BLaER1 treated with 17β-estradiol and CSF1 and Interleukin-3, amounts not matched to agents 10 nM and 100 nM (cell line): Measurements from ENCODE around the gene TANC1.

Source experiments
- H3K27ac ChIP-seq, 11 experiments: shearing (Covaris generic); formaldehyde crosslinking; 2 replicates each; pipeline ENCODE4 v1.8.1; 2022
- H3K27me3 ChIP-seq, 11 experiments: shearing (Covaris generic); formaldehyde crosslinking; 2 replicates each; pipeline ENCODE4 v1.8.1; 2022
- H3K36me3 ChIP-seq, 11 experiments: shearing (Covaris generic); formaldehyde crosslinking; 2 replicates each; pipeline ENCODE4 v1.8.1; 2022
- H3K4me1 ChIP-seq, 10 experiments: shearing (Covaris generic); formaldehyde crosslinking; 2 replicates each; pipeline ENCODE4 v1.8.1; 2022
- H3K4me2 ChIP-seq, 11 experiments: shearing (Covaris generic); formaldehyde crosslinking; 2 replicates each; pipeline ENCODE4 v1.8.1; 2022
- H3K4me3 ChIP-seq, 10 experiments: shearing (Covaris generic); formaldehyde crosslinking; 2 replicates each; pipeline ENCODE4 v1.8.1; 2022
- H3K9ac ChIP-seq, 11 experiments: shearing (Covaris generic); formaldehyde crosslinking; 2 replicates each; pipeline ENCODE4 v1.8.1; 2022
- H3K9me3 ChIP-seq, 11 experiments: shearing (Covaris generic); formaldehyde crosslinking; replicated peaks in 1 of 11; 2 replicates each; pipeline ENCODE4 v1.8.1; 2022
- H4K20me1 ChIP-seq, 11 experiments: shearing (Covaris generic); formaldehyde crosslinking; 2 replicates each; pipeline ENCODE4 v1.8.1; 2022
- Cebpa-rat ChIP-seq, 11 experiments: shearing (Covaris generic); IDR thresholded peaks; 2 replicates each; pipeline ENCODE4 v1.8.1; 2022

Gene TANC1

DNA sequence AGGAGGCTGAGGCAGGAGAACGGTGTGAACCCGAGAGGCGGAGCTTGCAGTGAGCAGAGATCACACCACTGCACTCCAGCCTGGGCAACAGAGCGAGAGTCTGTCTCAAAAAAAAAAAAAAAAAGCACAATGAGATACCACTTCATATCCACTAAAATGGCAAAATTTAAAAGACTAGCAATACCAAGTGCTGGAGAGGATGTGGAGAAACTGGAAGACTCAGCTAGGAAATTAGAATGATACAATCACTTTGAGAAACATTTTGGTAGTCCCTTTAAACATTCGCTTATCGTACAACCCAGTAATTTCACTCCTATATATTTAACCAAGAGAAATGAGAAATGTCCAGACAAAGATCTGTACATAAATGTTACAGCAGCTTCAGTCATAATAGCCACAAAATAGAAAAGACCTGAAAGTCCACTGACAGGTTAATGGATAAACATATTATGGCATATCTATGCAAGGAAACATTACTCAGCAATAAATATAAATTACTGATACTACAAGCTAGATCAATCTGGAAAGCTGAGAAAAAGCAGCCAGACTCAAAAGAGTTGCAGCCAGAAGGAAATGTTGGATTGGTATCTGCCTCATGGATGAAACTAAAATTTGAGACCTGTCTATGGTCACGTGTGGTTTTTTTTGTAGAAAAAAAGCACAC lies 278.0 kb downstream of the TANC1 start:
- no peak for TF ChIP-seq Cebpa-rat (IDR thresholded peaks at IDR 0.05)
- Histone ChIP-seq H4K20me1 (no peaks in the 10 kb centered on the region), H3K4me2 (no peak overlapping the region), H3K27me3 (no peaks in the 10 kb centered on the region), H3K4me3 (peak overlapping the region in 1 of 10 experiments; percentile 17; a peak in 3 of 20 replicates), H3K36me3 (peaks cover 36 to 57% (median 51%) of the 10 kb centered on the region in 11 experiments), H3K9me3 (peaks cover 30 to 45% (median 34%) of the 10 kb centered on the region in 11 experiments), H3K9ac (no peak overlapping the region), H3K4me1 (peaks cover 27 to 60% (median 41%) of the 10 kb centered on the region in 10 experiments), H3K27ac (peak overlapping the region in 6 of 11 experiments; percentile 38 to 65 (median 55); a peak in 10 of 22 replicates)

DNA sequence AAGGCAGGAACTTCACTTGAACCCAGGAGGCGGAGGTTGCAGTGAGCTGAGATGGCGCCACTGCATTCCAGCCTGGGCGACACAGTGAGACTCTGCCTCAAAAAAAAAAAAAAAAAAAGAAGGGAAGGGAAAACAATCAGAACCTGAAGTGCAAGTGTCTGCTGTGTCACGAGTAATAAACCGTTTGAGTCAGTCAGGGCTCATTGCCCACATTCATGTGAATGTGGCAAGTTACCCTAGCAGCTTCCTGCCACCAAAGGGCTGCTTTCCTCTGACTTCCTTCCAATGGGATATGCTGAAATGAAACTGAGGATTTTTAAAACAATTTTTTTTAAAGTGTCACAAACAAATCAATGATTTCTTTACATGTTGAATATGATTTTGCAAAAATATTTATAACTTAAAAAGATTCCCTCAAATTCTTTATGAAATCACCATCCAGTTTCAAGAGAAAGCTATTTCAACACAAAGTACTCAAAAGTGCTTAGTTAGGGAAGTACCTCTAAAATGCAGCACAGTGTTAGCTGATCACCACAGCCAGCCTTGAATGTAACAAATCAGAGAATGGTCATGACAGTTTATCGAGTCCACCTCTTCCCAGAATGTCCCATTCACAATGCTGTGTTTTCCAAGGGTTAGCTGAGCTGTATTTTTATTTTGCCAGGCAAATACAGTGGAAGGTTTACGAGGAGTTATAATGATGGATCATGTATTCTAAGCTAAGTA lies 281.7 kb downstream of the TANC1 start:
- Histone ChIP-seq H3K4me3 (peak overlapping the region; percentile 5 to 48 (median 37); a peak in 17 of 20 replicates), H4K20me1 (no peaks in the 10 kb centered on the region), H3K4me1 (peaks cover 32 to 66% (median 48%) of the 10 kb centered on the region in 10 experiments), H3K9ac (peak overlapping the region; percentile 65 to 86 (median 82)), H3K9me3 (peaks cover 23 to 37% (median 29%) of the 10 kb centered on the region in 11 experiments), H3K27ac (peak overlapping the region; percentile 49 to 99 (median 97)), H3K27me3 (no peaks in the 10 kb centered on the region), H3K36me3 (peaks cover 28 to 50% (median 38%) of the 10 kb centered on the region in 11 experiments), H3K4me2 (peak overlapping the region; percentile 69 to 92 (median 84))
- TF ChIP-seq Cebpa-rat (IDR thresholded peaks at IDR 0.05), result peak in 7 of 11 experiments; percentile 3 to 85 (median 54); a peak in 9 of 22 replicates

DNA sequence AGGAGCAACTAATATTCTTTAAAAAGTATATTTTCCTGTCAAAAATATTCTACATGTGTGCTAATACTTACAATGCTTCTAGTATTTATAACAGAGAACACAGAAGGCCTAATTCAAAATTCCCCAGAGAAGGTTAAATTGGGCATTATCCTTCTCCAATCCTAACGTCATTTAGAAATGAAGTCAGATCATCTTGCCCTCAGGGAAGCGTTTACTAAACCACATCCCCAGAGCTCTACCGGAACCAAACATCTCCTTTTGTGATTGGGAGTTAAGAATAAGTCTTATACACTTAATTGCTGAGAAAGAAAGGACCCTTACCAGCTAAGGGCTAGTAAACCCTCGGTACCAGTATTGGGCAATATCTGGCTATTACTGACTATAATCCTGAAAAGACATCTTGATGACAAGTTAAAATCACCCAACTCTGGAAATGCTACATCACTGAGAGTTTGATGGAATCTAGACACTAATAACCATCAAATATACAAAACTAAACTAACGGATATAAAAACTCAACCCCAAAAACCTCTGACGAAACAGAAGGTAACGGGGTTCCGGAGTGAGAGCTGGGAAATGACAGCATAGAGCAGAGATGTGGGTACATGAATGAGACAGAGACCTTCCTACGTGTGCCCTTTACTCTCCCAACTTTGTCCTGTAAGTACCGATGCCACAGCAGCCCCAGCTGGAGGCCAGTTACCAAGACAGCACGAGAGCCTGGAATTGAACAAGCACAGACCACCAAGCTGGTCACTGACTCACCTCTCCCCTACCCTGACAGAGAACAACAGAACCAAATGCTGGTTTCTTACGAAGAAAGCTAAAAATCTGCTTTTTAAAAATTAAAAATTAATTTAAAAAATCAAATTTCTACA lies 283.1 kb downstream of the TANC1 start:
- H3K27me3 ChIP-seq, result no peaks in the 10 kb centered on the region
- peak overlapping the region; percentile 65 to 86 (median 82); a peak in 20 of 22 replicates for H3K9ac ChIP-seq
- peak overlapping the region in 8 of 10 experiments; percentile 5 to 43 (median 38); a peak in 12 of 20 replicates for H3K4me3 ChIP-seq
- H3K4me2 ChIP-seq, result peak overlapping the region; percentile 69 to 92 (median 84)
- peaks cover 32 to 66% (median 48%) of the 10 kb centered on the region in 10 experiments for H3K4me1 ChIP-seq
- peaks cover 22 to 50% (median 37%) of the 10 kb centered on the region in 11 experiments for H3K36me3 ChIP-seq
- peak overlapping the region; percentile 49 to 99 (median 97); a peak in 21 of 22 replicates for H3K27ac ChIP-seq
- H4K20me1 ChIP-seq, result no peaks in the 10 kb centered on the region
- peak in 6 of 11 experiments; percentile 20 to 85 (median 56); a peak in 9 of 22 replicates for TF ChIP-seq Cebpa-rat (IDR thresholded peaks at IDR 0.05)
- H3K9me3 ChIP-seq, result peaks cover 9 to 28% (median 15%) of the 10 kb centered on the region in 11 experiments

DNA sequence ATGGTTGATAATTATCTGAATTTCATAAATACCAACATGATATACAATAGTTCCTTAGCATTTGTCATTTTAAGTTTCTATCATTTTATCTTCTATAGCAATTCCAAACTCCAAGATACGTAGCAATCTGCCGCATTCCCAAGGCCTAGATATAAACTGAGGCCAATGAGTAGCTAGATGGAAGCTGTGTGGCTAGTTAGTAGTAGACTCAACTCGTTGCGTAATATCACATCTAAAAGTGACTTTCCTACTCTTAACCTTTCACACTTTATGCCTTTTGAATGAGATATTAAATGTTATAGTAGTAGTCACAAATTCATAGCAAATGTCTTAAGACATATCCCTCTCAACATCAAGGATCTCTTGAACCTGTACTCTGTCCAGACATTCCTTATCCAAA lies 284.5 kb downstream of the TANC1 start:
- peak in 5 of 11 experiments; percentile 32 to 74 (median 37); a peak in 6 of 22 replicates for TF ChIP-seq Cebpa-rat (IDR thresholded peaks at IDR 0.05)
- Histone ChIP-seq H3K4me2 (peak overlapping the region in 4 of 11 experiments; percentile 9 to 86 (median 56); a peak in 8 of 22 replicates), H3K9ac (no peak overlapping the region), H3K27ac (peak overlapping the region in 6 of 11 experiments; percentile 97 to 99 (median 98); a peak in 10 of 22 replicates), H3K36me3 (peaks cover 27 to 53% (median 40%) of the 10 kb centered on the region in 11 experiments), H3K4me1 (peaks cover 32 to 63% (median 48%) of the 10 kb centered on the region in 10 experiments), H4K20me1 (no peaks in the 10 kb centered on the region), H3K9me3 (peaks cover 0 to 17% (median 7%) of the 10 kb centered on the region in 11 experiments; a peak in 8 of 22 replicates), H3K27me3 (no peaks in the 10 kb centered on the region), H3K4me3 (no peak overlapping the region)

DNA sequence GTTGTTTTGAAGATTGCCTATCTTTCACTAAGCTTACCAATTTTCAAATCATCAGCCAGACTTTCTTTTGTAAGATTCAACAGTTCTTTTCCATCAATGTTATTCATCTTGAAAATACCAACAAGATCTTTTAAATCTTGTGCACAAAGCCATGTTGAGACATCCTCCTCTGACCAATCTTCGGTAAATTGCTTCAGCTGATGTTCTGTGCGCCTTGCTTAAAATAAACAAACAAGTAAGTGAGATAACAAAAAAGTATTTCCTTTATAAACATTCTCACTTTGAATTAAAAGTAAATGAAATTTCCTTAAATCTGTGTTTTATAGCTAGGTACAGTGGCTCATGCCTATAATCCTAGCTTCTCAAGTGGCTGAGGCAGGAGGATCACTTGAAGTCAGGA lies 287.7 kb downstream of the TANC1 start:
- TF ChIP-seq Cebpa-rat (IDR thresholded peaks at IDR 0.05), result no peak

DNA sequence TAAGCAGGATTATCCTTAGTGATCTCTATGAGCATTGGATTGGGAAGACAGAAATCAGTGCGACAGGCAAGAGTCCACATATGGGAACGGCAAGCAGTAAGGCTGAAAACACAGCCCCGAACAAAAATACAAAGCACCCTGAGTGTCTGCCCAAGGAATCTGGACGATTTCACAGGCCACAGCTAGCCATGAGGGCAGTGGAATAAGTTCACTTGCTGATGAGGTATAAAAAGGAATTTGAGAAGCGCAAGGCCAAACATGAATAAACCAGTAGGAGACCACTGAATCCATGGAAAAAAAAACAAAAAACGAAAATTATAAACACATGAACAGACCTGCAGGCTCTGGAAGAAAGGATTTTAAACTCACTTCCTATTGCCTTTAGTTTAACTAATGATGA lies 293.8 kb downstream of the TANC1 start:
- H4K20me1 ChIP-seq, result no peaks in the 10 kb centered on the region
- no peak for TF ChIP-seq Cebpa-rat (IDR thresholded peaks at IDR 0.05)
- no peak overlapping the region for H3K9ac ChIP-seq
- peaks cover 40 to 90% (median 82%) of the 10 kb centered on the region in 11 experiments for H3K36me3 ChIP-seq
- H3K9me3 ChIP-seq, result peaks cover 0 to 16% (median 5%) of the 10 kb centered on the region in 11 experiments; a peak in 9 of 22 replicates
- H3K4me3 ChIP-seq, result no peak overlapping the region
- H3K27me3 ChIP-seq, result no peaks in the 10 kb centered on the region
- no peaks in the 10 kb centered on the region for H3K4me1 ChIP-seq
- no peak overlapping the region for H3K27ac ChIP-seq
- H3K4me2 ChIP-seq, result no peak overlapping the region

More for the DNA sequence above, 287.7 kb downstream of the TANC1 start:
- no peak overlapping the region for H3K9ac ChIP-seq
- H3K36me3 ChIP-seq, result peaks cover 33 to 80% (median 71%) of the 10 kb centered on the region in 11 experiments
- H4K20me1 ChIP-seq, result no peaks in the 10 kb centered on the region
- H3K4me1 ChIP-seq, result peaks cover 9 to 32% (median 19%) of the 10 kb centered on the region in 10 experiments
- H3K4me3 ChIP-seq, result no peak overlapping the region
- peaks cover 0 to 17% (median 8%) of the 10 kb centered on the region in 11 experiments; a peak in 8 of 22 replicates for H3K9me3 ChIP-seq
- H3K27me3 ChIP-seq, result no peaks in the 10 kb centered on the region
- H3K27ac ChIP-seq, result no peak overlapping the region
- no peak overlapping the region for H3K4me2 ChIP-seq

DNA sequence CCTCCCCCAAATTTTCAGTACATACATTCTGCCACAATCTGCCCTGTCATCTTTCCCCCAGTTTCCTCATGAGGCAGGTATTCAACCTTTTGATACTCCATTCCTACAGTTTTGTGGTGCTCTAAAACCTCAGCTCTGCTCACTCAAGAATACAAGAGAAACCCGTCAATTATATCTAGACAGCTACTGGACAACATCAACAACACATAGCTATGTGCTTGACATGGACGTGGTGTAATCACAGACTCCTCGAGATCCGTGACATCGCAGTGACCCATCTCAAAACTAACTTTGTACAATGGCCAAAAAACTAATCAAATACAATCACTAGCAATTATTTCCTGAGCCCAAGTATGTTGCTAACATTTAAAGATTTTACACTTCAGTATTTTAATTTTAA lies 294.5 kb downstream of the TANC1 start:
- H3K36me3 ChIP-seq, result peaks cover 37 to 87% (median 78%) of the 10 kb centered on the region in 11 experiments
- H3K9ac ChIP-seq, result no peak overlapping the region
- H3K27me3 ChIP-seq, result no peaks in the 10 kb centered on the region
- no peak overlapping the region for H3K4me3 ChIP-seq
- no peak for TF ChIP-seq Cebpa-rat (IDR thresholded peaks at IDR 0.05)
- H3K9me3 ChIP-seq, result peaks cover 0 to 18% (median 5%) of the 10 kb centered on the region in 11 experiments; a peak in 9 of 22 replicates
- no peaks in the 10 kb centered on the region for H4K20me1 ChIP-seq
- H3K4me1 ChIP-seq, result no peaks in the 10 kb centered on the region
- H3K27ac ChIP-seq, result no peak overlapping the region
- no peak overlapping the region for H3K4me2 ChIP-seq

DNA sequence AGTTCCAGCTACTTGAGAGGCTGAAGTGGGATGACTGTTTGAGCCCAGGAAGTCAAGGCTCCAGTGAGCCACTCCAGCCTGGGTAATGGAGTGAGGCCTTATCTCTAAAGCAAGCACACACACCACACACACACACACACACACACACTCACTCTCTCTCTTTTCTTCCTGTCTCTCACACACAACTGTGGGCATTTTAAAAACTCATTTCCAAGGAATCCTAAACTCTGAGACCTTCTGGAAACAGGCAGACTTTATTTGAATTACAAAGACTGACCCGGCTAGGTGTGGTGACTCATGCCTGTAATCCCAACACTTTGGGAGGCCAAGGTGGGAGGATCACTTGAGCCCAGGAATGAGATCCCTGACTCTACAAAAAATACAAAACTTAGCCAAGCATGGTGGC lies 296.7 kb downstream of the TANC1 start:
- no peaks in the 10 kb centered on the region for H3K27me3 ChIP-seq
- no peak overlapping the region for H3K9ac ChIP-seq
- H3K36me3 ChIP-seq, result peaks cover 21 to 75% (median 59%) of the 10 kb centered on the region in 11 experiments; a peak in 21 of 22 replicates
- no peak overlapping the region for H3K4me2 ChIP-seq
- no peak overlapping the region for H3K27ac ChIP-seq
- H3K4me1 ChIP-seq, result no peaks in the 10 kb centered on the region
- H4K20me1 ChIP-seq, result no peaks in the 10 kb centered on the region
- H3K9me3 ChIP-seq, result peaks cover 0 to 18% (median 5%) of the 10 kb centered on the region in 11 experiments; a peak in 9 of 22 replicates
- H3K4me3 ChIP-seq, result no peak overlapping the region
- TF ChIP-seq Cebpa-rat (IDR thresholded peaks at IDR 0.05), result no peak
